HEK293 (cell line): Measurements from ENCODE around the gene POC1B.

Experiments
- CTCF ChIA-PET: fragments of 350-600 bp; formaldehyde crosslinking; extraction: SDS; loops from one replicate; lab custom pipeline; 2021; ENCODE audit warnings: antibody characterized with exemption; lab: Yijun Ruan, JAX
- POLR2A ChIA-PET: fragments of 300-600 bp; formaldehyde crosslinking; extraction: SDS; loops from one replicate; lab custom pipeline; 2020; ENCODE audit warnings: antibody characterized with exemption, inconsistent platforms; lab: Yijun Ruan, JAX
- H3K27ac ChIP-seq: fragments of 200-500 bp; sonication (Bioruptor generic); 2 replicates; pipeline ENCODE4 v1.5.1; 2014; ENCODE audit warnings: low read depth, low read length, control low read depth, inconsistent platforms; ENCODE audit errors: extremely low read depth
- H3K36me3 ChIP-seq, 2 experiments: fragments of 200-500 bp in 1 of 2; sonication (Bioruptor generic) in 1 of 2; 1 replicate in 1 of 2; 2 replicates in 1 of 2; pipeline ENCODE4 v1.5.1; 2014 to 2017; ENCODE audit warnings: inconsistent platforms in 2 of 2, low read length in 2 of 2; ENCODE audit not compliant: control insufficient read depth in 2 of 2, insufficient read depth in 1 of 2
- H3K4me1 ChIP-seq: fragments of 200-500 bp; sonication (Bioruptor generic); 2 replicates; pipeline ENCODE4 v1.5.1; 2014; ENCODE audit warnings: mild to moderate bottlenecking, low read length, inconsistent platforms; ENCODE audit not compliant: control insufficient read depth, insufficient read depth
- H3K4me3 ChIP-seq: 2 replicates; pipeline ENCODE4 v1.5.1; 2011; ENCODE audit warnings: low read depth, mild to moderate bottlenecking, control low read depth, low read length, moderate library complexity
- H3K9me3 ChIP-seq: fragments of 200-500 bp; sonication (Bioruptor generic); 2 replicates; pipeline ENCODE4 v1.5.1; 2014; ENCODE audit warnings: low read depth, low read length, inconsistent platforms; ENCODE audit not compliant: control insufficient read depth, insufficient read depth
- BCL11B ChIP-seq: fragments of 450-650 bp; formaldehyde crosslinking; IDR thresholded peaks from 2 replicates; pipeline ENCODE4 v1.5.1; 2016; ENCODE audit warnings: low read depth, missing biosample characterization, missing genetic modification characterization
- GLI2 ChIP-seq: fragments of 450-650 bp; formaldehyde crosslinking; IDR thresholded peaks from 2 replicates; pipeline ENCODE4; 2017; ENCODE audit warnings: missing biosample characterization, missing genetic modification characterization, low read depth, borderline replicate concordance
- MEIS1 ChIP-seq: sonication (generic); formaldehyde crosslinking; IDR thresholded peaks from 2 replicates; pipeline ENCODE4 v1.8.1; 2022; ENCODE audit warnings: missing genetic modification reagents, mild to moderate bottlenecking, borderline replicate concordance
- PBX3 ChIP-seq: sonication (generic); formaldehyde crosslinking; IDR thresholded peaks from 2 replicates; pipeline ENCODE4 v1.8.1; 2022; ENCODE audit warnings: mild to moderate bottlenecking, moderate library complexity, missing genetic modification reagents
- PRDM6 ChIP-seq: fragments of 450-650 bp; formaldehyde crosslinking; IDR thresholded peaks from 2 replicates; pipeline ENCODE4 v1.5.1; 2017; ENCODE audit warnings: missing biosample characterization, missing genetic modification characterization
- ZBTB20 ChIP-seq: fragments of 450-650 bp; formaldehyde crosslinking; IDR thresholded peaks from 2 replicates; pipeline ENCODE4 v1.5.1; 2016; ENCODE audit warnings: missing biosample characterization, missing genetic modification characterization
- ZBTB26 ChIP-seq: fragments of 450-650 bp; formaldehyde crosslinking; optimal IDR thresholded peaks from 2 replicates; pipeline ENCODE3; 2016; ENCODE audit warnings: missing biosample characterization, mild to moderate bottlenecking, missing genetic modification characterization
- ZBTB49 ChIP-seq: fragments of 450-650 bp; formaldehyde crosslinking; IDR thresholded peaks from 2 replicates; pipeline ENCODE4 v1.5.1; 2016; ENCODE audit warnings: missing biosample characterization, missing genetic modification characterization, low read depth
- ZBTB8A ChIP-seq: fragments of 450-650 bp; formaldehyde crosslinking; IDR thresholded peaks from 2 replicates; pipeline ENCODE4 v1.5.1; 2016; ENCODE audit warnings: missing biosample characterization, missing genetic modification characterization
- ZNF133 ChIP-seq: fragments of 450-650 bp; formaldehyde crosslinking; IDR thresholded peaks from 2 replicates; pipeline ENCODE4 v1.5.1; 2016; ENCODE audit warnings: missing biosample characterization, missing genetic modification characterization
- ZNF146 ChIP-seq: fragments of 450-650 bp; formaldehyde crosslinking; IDR thresholded peaks from 2 replicates; pipeline ENCODE4 v1.5.1; 2016; ENCODE audit warnings: missing biosample characterization, missing genetic modification characterization
- ZNF221 ChIP-seq: fragments of 450-650 bp; formaldehyde crosslinking; IDR thresholded peaks from 2 replicates; pipeline ENCODE4 v1.5.1; 2017; ENCODE audit warnings: missing biosample characterization, missing genetic modification characterization, borderline replicate concordance
- ZNF391 ChIP-seq: fragments of 450-650 bp; formaldehyde crosslinking; IDR thresholded peaks from 2 replicates; pipeline ENCODE4 v1.5.1; 2016; ENCODE audit warnings: low read depth, missing biosample characterization, missing genetic modification characterization, borderline replicate concordance
- ZNF513 ChIP-seq: fragments of 450-650 bp; IDR thresholded peaks from 2 replicates; pipeline ENCODE4 v1.5.1; 2018; ENCODE audit warnings: missing biosample characterization, missing genetic modification characterization
- ZNF514 ChIP-seq: fragments of 450-650 bp; formaldehyde crosslinking; IDR thresholded peaks from 2 replicates; pipeline ENCODE4 v1.5.1; 2016; ENCODE audit warnings: missing biosample characterization, missing genetic modification characterization
- ZNF518A ChIP-seq: fragments of 450-650 bp; formaldehyde crosslinking; conservative IDR thresholded peaks from 2 replicates; pipeline ENCODE4 v1.5.1; 2016; ENCODE audit warnings: low read depth, missing biosample characterization, missing genetic modification characterization
- ZNF585B ChIP-seq: fragments of 450-650 bp; formaldehyde crosslinking; IDR thresholded peaks from 2 replicates; pipeline ENCODE4 v1.5.1; 2016; ENCODE audit warnings: missing biosample characterization, missing genetic modification characterization
- ZNF639 ChIP-seq: fragments of 450-650 bp; formaldehyde crosslinking; IDR thresholded peaks from 2 replicates; pipeline ENCODE4 v1.5.1; 2016; ENCODE audit warnings: missing biosample characterization, missing genetic modification characterization
- ZNF664 ChIP-seq: fragments of 450-650 bp; formaldehyde crosslinking; IDR thresholded peaks from 2 replicates; pipeline ENCODE4 v1.5.1; 2016; ENCODE audit warnings: missing biosample characterization, missing genetic modification characterization
- ZNF843 ChIP-seq: fragments of 450-650 bp; formaldehyde crosslinking; IDR thresholded peaks from 2 replicates; pipeline ENCODE4 v1.5.1; 2016; ENCODE audit warnings: missing biosample characterization, missing genetic modification characterization

The POC1B gene

GRCh38 chr12:89476232-89476631, 49.6 kb downstream of the POC1B start (continued):
- TF ChIP-seq ZNF513 (no peak), ZNF639 (tag by site-specific recombination) (no peak), ZNF514 (no peak), ZNF585B (tag by site-specific recombination) (no peak), ZBTB26 (tag by site-specific recombination) (no peak), ZNF221 (tag by site-specific recombination) (no peak), BCL11B (no peak), MEIS1 (CRISPR knock-in tag) (no peak)
- TF ChIP-seq, all 188 proteins: peak for 0

GRCh38 chr12:89475203-89475990, 50.5 kb downstream of the POC1B start:
- CTCF ChIA-PET: interaction anchor here (1.0 kb wide), 1 partner anchor 50 kb away, joined by 3 read pairs; no protein-coding TSS in a partner anchor
- POLR2A ChIA-PET: no interaction called here
- H3K27ac ChIP-seq: no peak overlapping the region
- TF ChIP-seq PRDM6 (tag by site-specific recombination) (no peak), ZNF391 (tag by site-specific recombination) (no peak), GLI2 (tag by site-specific recombination) (no peak), PBX3 (CRISPR knock-in tag) (no peak), ZNF843 (tag by site-specific recombination) (no peak), ZNF518A (tag by site-specific recombination) (no peak), ZNF133 (no peak), ZBTB8A (tag by site-specific recombination) (no peak), ZBTB49 (tag by site-specific recombination) (no peak), ZNF146 (no peak), ZNF664 (tag by site-specific recombination) (no peak), ZBTB20 (tag by site-specific recombination) (no peak)

More at GRCh38 chr12:89475203-89475990, 50.5 kb downstream of the POC1B start:
- Histone ChIP-seq H3K4me1 (no peaks in the 10 kb centered on the region), H3K9me3 (no peaks in the 10 kb centered on the region), H3K4me3 (no peak overlapping the region), H3K36me3 (no peaks in the 10 kb centered on the region; a peak in 1 of 3 replicates)
